AG04450 (cell line): ENCODE results near the gene CPNE5. TPM values are rescaled to one million over a fixed set of nuclear protein-coding genes. Genes with fewer than 3 reads are reported as not detected.
A peak's percentile ranks its signal among the peaks of the same experiment; 100 is the strongest.

ENCODE experiments used
- CTCF ChIA-PET: fragments of 300-600, 350-600 bp; formaldehyde crosslinking; extraction: SDS; loops from one replicate; lab custom pipeline; 2022; ENCODE audit warnings: antibody characterized with exemption, inconsistent platforms; lab: Charles Lee
- POLR2A ChIA-PET: fragments of 350-600 bp; formaldehyde crosslinking; extraction: SDS; loops from one replicate; lab custom pipeline; 2021; ENCODE audit warnings: antibody characterized with exemption, inconsistent platforms; lab: Yijun Ruan, JAX
- DNase-seq: peaks from one replicate; pipeline ENCODE4 v3.0.0-alpha.2; 2011; ENCODE audit warnings: low read depth, low spot score
- H3K27ac ChIP-seq: one replicate; pipeline ENCODE4 v1.5.1; 2012; ENCODE audit warnings: low read depth, low read length, control low read depth
- H3K27me3 ChIP-seq: one replicate; pipeline ENCODE4 v1.6.0; 2012; ENCODE audit warnings: low read length; ENCODE audit not compliant: control insufficient read depth, insufficient read depth
- H3K4me3 ChIP-seq: 2 replicates; pipeline ENCODE4 v1.5.1; 2011; ENCODE audit warnings: mild to moderate bottlenecking, low read depth, low read length, control low read depth
- H3K9me3 ChIP-seq: 2 replicates; pipeline ENCODE4 v1.5.1; 2012; ENCODE audit warnings: low read length; ENCODE audit not compliant: control insufficient read depth, insufficient read depth
- CTCF ChIP-seq: IDR thresholded peaks from 2 replicates; pipeline ENCODE4 v1.5.1; 2011; ENCODE audit warnings: low read depth, low read length, control low read depth, inconsistent platforms
- polyA plus RNA-seq: library from polyadenylated mRNA; depleted of rRNA; stranded (reverse); fragments of >200 nt; gene quantifications from 2 replicates; pipeline ENCODE4 v1.2.3, GENCODE V29; 2011

CPNE5 gene
- polyA plus RNA-seq, 1 experiment, result 0.10 TPM

GRCh38 chr6:36852481-36853147 is 13.4 kb upstream of the CPNE5 start:
- Histone ChIP-seq H3K4me3 (no peak overlapping the region), H3K27ac (peak overlapping the region; percentile 68), H3K27me3 (no peaks in the 10 kb centered on the region), H3K9me3 (peaks cover 8% of the 10 kb centered on the region)
- no peak for DNase-seq
- TF ChIP-seq CTCF, result 0 out of 2 replicates have a peak, but pooled peaks have one; percentile 5
- CTCF ChIA-PET, result interaction anchor here (0.7 to 6.2 kb wide), 18 partner anchors 8 to 358 kb away, joined by 3 to 57 read pairs (median 6); partner anchors contain the start of genes C6orf89 and PPIL1
- POLR2A ChIA-PET, result interaction anchor here (0.6 to 1.4 kb wide), 3 partner anchors 12 to 131 kb away, joined by 3 to 4 read pairs (median 3); no protein-coding TSS in a partner anchor

GRCh38 chr6:36851626-36852025 is 12.4 kb upstream of the CPNE5 start:
- H3K9me3 ChIP-seq, result peaks cover 8% of the 10 kb centered on the region
- CTCF ChIA-PET, result interaction anchor here (0.6 to 6.2 kb wide), 18 partner anchors 8 to 318 kb away, joined by 3 to 57 read pairs (median 6); partner anchors contain the start of genes C6orf89, PIM1 and PPIL1
- DNase-seq, result no peak
- H3K4me3 ChIP-seq, result no peak overlapping the region
- H3K27ac ChIP-seq, result peak overlapping the region; percentile 31
- POLR2A ChIA-PET, result no interaction called here
- no peak for TF ChIP-seq CTCF
- no peaks in the 10 kb centered on the region for H3K27me3 ChIP-seq

DNA sequence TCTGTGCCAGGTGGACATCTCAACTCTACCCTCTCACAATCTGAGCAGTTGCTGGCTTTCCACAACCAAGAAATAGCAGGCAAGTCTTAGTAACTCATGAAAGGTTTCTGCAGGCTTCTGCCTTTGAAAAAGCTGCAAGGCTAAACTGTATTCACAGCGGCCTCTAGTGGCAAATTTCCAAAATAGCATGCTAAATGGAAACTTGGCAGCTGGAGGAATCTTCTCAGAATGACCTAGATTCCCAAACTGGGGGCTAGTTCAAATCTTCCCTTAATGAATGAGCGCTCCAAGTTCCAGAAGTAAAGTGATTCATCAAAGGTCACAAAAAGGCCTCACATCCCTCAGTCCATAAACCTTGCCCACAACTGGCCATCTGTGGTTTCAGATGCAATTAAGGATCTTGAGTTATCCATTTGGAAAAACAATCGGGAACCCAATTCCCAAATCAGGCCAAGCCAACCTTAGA is 11.9 kb upstream of the CPNE5 start:
- ChIA-PET POLR2A (no interaction called here), CTCF (interaction anchor here (0.6 to 6.2 kb wide), 13 partner anchors 9 to 319 kb away, joined by 3 to 57 read pairs (median 6); partner anchors contain the start of genes PIM1 and PPIL1)
- DNase-seq, result peak; percentile 21
- peak overlapping the region; percentile 31 for H3K27ac ChIP-seq
- H3K27me3 ChIP-seq, result no peaks in the 10 kb centered on the region
- peaks cover 8% of the 10 kb centered on the region for H3K9me3 ChIP-seq
- no peak overlapping the region for H3K4me3 ChIP-seq
- TF ChIP-seq CTCF, result peak; percentile 72

GRCh38 chr6:36850021-36850420 is 10.8 kb upstream of the CPNE5 start:
- no peaks in the 10 kb centered on the region for H3K27me3 ChIP-seq
- H3K4me3 ChIP-seq, result no peak overlapping the region
- peaks cover 8% of the 10 kb centered on the region for H3K9me3 ChIP-seq
- ChIA-PET CTCF (interaction anchor here (1.1 to 6.2 kb wide), 5 partner anchors 16 to 130 kb away, joined by 3 to 57 read pairs (median 6); no protein-coding TSS in a partner anchor), POLR2A (no interaction called here)
- H3K27ac ChIP-seq, result no peak overlapping the region
- no peak for DNase-seq
- TF ChIP-seq CTCF, result no peak
